ENCODE results near the gene ERF.

DNA sequence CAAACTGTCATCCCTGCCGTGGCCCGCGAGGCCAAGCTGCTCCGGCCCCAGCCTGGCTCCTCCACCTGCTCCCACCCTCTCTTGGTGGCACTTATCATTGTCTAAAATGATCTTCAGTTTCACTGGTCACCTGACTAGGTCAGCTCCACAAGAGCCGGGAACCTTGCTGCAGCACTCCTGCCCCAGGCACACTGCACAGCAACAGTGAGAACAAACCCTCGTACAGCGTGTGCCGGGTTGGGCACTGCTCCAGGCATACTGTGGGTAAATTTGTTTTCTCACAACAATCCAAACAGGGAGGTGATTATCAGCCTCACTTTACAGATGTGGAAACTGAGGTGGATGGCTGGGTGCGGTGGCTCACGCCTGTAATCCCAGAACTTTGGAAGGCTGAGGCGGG is 46.3 kb downstream of the ERF start:
- TF ChIP-seq, protein P1, sequence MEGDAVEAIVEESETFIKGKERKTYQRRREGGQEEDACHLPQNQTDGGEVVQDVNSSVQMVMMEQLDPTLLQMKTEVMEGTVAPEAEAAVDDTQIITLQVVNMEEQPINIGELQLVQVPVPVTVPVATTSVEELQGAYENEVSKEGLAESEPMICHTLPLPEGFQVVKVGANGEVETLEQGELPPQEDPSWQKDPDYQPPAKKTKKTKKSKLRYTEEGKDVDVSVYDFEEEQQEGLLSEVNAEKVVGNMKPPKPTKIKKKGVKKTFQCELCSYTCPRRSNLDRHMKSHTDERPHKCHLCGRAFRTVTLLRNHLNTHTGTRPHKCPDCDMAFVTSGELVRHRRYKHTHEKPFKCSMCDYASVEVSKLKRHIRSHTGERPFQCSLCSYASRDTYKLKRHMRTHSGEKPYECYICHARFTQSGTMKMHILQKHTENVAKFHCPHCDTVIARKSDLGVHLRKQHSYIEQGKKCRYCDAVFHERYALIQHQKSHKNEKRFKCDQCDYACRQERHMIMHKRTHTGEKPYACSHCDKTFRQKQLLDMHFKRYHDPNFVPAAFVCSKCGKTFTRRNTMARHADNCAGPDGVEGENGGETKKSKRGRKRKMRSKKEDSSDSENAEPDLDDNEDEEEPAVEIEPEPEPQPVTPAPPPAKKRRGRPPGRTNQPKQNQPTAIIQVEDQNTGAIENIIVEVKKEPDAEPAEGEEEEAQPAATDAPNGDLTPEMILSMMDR (IDR thresholded peaks at IDR 0.05) = no peak
- no peak for TF ChIP-seq POLR2A (IDR thresholded peaks at IDR 0.05)

All from right lobe of liver (tissue), 4 donors.